ENCODE data around the gene PPT1.

GRCh38 chr1:40092241-40092640 is 4.8 kb downstream of the PPT1 start:
- TF ChIP-seq CTCF (IDR thresholded peaks at IDR 0.05) (no peak), POLR2A (IDR thresholded peaks at IDR 0.05) (no peak), EP300 (IDR thresholded peaks at IDR 0.05; ENCODE audit: low read depth) (no peak), POLR2AphosphoS5 (IDR thresholded peaks at IDR 0.05) (no peak)
